Glomerular endothelial cell (primary cell): Measurements from ENCODE around the gene ACOT11. TPM values are rescaled to one million over a fixed set of nuclear protein-coding genes. Genes with fewer than 3 reads are reported as not detected.
"Not testable (repeated sequence)": the region's sequence is repeated elsewhere in the genome, so short reads cannot be mapped to it uniquely, and the experiment has no call there.

Experiments
- DNase-seq: peaks from one replicate; pipeline ENCODE4 v3.0.0-alpha.2; 2011; ENCODE audit warnings: low read depth, low spot score; ENCODE audit errors: extremely low read depth
- total RNA-seq: library from RNA; depleted of rRNA; stranded (reverse); fragments of >200 nt; gene quantifications from 2 replicates; pipeline ENCODE4 v1.2.3, GENCODE V29; 2015

The ACOT11 gene
- total RNA-seq, 1 donor from 2014 or later = 0.93 TPM

GRCh38 chr1:54606990-54607325, 58.9 kb downstream of the ACOT11 start:
- no peak for DNase-seq

- no peak for DNase-seq
Observed at GRCh38 chr1:54607821-54608565, 60.0 kb downstream of the ACOT11 start.

GRCh38 chr1:54608566-54609230, 60.7 kb downstream of the ACOT11 start:
- no peak for DNase-seq

GRCh38 chr1:54609301-54609921, 61.4 kb downstream of the ACOT11 start:
- DNase-seq = no peak

GRCh38 chr1:54610048-54610447, 62.0 kb downstream of the ACOT11 start:
- no peak for DNase-seq

GRCh38 chr1:54610601-54611580, 62.9 kb downstream of the ACOT11 start:
- DNase-seq = no peak

DNA sequence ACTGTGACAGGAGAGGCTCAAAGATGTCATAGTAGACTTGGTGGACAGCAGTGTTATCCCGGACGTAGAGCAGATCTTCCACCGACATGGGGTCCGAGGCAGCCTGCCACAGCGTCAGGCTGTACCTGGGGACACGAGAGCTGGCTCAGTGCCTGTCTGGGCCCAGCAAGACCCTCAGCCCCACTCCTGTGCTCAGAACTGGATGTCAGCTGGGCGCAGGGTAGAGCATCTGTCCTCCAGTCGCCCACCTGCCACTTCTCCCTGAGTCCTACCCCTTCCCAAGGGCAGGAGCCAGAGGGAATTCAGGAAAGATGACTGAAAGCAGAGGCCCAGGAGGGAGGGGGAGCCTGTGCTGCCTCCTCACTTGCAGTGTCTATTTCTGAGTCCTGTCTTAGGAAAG, 63.6 kb downstream of the ACOT11 start:
- no peak for DNase-seq

DNA sequence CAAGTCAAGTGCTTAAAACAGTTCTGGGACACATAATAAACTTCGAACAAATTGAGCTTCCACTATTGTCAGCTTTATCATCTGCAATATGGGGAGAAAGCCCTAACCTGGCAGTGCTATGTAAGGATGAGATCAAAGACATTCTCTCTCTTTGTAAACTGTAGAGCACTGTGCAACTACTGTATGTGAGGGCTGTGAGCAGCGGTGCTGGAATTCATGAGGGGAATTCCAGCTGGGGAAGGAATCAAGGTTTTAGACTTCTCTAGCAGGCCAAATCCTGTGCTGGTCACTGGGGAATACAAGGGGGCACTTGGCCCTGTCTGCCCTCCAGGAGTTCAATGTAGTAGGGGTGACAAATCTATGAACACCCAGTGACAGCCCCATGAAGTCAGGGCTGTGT, 66.0 kb downstream of the ACOT11 start:
- no peak for DNase-seq

- no peak for DNase-seq
Observed at GRCh38 chr1:54614563-54614962, 66.5 kb downstream of the ACOT11 start.

DNA sequence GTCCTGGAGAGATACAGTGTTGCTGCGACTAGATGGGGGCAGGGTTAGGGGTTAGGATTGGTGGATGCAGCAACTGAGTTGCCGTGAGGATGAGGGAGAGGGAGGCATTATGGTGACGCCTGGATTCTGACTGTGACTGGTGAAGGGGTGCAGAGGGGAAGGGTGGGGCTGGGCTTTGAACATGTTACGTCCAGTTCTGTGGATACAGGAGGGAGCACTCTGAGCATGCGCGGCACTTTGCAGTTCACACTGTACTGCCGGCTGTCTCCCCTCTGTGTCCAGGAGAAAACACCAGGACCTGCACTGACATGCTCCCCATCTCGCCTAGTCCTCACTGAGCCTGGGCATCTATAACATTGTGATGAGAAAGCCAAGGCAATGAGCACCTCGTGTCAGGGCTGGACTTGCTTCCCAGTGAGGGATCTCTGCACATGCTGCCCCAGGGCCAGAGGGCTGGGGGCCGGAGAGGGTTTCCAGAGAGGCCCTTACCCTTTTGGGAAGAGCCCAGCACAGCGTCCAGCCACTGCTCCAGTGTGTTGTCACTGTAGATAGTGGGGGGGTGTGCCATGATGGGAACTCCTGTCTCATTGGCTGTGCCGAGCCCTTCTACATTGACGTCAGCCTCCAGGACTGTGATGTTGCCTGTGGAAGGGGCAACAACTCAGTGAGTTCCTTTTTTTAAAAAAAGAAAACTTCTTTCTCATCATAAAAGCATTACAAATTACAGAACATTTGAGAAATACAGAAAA, 67.7 kb downstream of the ACOT11 start:
- DNase-seq = no peak

- no peak for DNase-seq
Observed at GRCh38 chr1:54619749-54620148, 71.7 kb downstream of the ACOT11 start.

DNA sequence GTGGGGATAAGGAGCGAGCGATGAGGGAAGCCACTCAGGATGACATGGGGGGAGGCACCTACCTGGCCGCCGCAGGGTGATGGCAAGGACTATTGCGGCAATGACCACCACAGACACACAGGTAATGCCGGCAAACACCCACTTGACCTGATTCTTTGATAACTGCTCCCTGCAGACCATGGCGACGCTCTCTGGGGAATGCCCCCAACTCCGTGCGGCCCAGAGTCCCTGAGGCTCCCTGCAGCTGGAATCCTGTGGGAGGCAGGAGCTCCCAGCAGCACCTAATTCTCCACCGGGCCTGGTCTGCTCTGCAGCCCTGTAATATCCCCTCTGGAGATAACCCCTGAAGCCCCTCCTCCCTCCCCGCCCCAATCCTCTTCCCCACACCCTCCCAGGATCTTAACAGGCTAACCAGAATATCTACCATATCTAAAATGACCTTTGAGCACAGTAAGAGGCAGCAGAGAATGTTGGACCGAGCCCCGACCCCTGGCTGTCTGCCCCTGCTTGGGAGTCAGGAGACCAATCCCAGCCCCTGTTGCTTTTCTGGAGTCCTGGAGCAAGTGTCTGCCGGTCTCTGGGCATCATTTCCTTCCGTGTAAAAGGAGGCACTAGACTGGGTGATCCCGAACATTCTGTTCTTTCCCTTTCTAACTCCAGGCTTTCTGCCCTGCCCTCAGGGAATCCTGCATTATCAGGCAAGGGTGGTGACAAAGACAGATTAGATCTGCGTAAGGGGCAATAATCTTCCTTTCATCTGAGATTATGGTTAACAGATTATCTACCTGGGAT, 75.4 kb downstream of the ACOT11 start, which contains the start of gene FAM151A:
TSS of gene FAM151A (minus strand) at position 310 of the 792 bp plus-strand sequence. CDS start at position 180, 130 bp downstream.
- DNase-seq = no peak

DNA sequence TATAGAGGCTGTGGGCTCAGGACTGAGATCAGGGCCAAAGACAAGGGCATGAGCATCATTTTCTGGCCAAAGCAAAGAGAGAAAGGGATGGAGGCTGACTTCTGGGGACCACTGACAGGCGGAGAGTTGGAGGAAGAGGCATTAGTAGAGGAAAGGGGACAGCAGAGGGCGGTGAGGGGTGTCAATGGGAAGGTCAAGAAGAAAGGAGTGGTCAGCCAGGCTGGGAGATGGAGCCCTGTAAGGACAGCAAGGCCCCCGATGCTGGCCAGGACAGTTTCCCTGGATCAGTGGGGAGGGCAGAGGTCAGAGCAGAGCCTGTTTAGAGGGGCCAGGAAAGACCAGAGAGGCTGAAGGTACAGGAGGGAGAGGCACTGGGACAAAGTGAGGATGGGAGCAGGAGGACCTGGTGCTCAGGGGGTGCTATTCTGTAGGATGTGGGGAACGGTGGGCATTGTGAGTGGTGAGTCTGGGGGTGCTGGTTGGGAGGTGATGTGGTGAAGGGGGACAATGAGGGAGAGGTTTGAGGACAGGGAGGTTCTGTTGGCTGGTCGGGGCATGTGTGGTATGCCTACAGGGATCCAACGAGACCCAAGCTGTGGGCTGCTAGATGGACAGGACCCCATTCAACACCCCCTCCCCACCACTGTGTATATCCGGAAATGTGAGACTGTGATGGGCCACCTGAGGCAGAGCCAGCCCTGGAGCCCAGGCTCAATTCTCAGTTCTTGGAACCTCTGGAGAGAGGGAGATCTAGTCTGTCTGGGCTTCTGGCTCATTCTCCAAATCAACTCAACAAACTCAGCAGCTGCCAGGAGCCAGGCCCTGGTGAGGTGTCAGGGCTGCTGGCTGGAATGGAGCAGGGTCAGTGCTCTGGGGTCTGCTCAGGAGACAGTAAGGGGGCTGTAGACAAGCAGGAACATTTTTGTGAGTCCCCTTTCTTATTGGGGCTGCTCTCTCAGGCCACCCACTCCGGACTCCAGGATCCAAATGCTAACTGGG, 76.7 kb downstream of the ACOT11 start:
- no peak for DNase-seq

- no peak for DNase-seq
Observed at GRCh38 chr1:54627196-54627595, 79.2 kb downstream of the ACOT11 start.

DNA sequence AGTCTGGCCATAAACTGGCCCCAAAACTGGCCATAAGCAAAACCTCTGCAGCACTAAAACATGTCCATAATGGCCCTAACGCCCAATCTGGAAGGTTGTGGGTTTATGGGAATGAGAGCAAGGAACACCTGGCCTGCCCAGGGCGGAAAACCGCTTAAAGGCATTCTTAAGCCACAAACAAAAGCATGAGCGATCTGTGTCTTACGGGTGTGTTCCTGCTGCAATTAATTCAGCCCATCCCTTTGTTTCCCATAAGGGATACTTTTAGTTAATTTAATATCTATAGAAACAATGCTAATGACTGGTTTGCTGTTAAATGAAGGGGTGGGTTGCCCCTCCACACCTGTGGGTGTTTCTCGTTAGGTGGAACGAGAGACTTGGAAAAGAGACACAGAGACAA, 87.8 kb downstream of the ACOT11 start:
- DNase-seq = not testable (repeated sequence)

DNA sequence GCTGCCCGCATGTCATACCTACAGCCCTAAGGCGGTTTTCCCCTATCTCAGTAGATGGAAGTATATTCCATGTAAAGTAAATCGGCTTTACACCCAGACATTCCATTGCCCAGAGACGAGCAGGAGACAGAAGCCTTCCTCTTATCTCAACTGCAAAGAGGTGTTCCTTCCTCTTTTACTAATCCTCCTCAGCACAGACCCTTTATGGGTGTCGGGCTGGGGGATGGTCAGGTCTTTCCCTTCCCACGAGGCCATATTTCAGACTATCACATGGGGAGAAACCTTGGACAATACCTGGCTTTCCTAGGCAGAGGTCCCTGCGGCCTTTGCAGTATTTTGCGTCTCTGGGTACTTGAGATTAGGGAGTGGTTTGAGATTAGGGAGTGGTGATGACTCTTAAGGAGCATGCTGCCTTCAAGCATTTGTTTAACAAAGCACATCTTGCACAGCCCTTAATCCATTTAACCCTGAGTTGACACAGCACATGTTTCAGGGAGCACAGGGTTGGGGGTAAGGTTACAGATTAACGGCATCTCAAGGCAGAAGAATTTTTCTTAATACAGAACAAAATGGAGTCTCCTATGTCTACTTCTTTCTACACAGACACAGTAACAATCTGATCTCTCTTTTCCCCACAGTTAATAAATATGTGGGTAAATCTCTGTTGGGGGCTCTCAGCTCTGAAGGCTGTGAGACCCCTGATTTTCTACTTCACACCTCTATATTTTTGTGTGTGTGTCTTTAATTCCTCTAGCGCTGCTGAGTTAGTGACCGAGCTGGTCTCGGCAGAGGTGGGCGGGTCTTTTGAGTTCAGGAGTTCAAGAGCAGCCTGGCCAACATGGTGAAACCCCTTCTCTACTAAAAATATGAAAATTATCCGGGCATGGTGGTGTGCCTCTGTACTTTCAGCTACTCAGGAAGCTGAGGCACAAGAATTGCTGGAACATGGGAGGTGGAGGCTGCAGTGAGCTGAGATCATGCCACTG, 88.7 kb downstream of the ACOT11 start:
- DNase-seq = not testable (repeated sequence)

DNA sequence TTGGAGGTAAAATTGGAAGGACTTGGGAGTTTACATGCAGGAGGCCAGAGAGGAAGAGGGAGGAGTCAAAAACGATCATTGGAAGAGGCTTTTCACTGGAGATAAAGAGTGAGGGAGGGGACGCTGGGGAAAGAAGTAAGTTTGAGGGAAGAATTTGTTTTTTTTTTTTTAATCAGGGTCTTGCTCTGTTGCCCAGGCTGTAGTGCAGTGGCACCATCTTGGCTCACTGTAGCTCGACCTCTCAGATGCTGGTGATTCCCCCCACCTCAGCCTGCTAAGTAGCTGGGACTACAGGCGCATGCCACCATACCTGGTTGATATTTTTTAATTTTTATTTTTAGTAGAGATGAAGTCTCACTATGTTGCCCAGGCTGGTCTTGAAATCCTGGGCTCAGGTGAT, 92.3 kb downstream of the ACOT11 start:
- no peak for DNase-seq
